Neural progenitor cell (in vitro differentiated cells): Measurements from ENCODE around the gene TSC2.

ENCODE experiments used
- EZH2phosphoT487 ChIP-seq: fragments of 200-600 bp; sonication (generic); IDR thresholded peaks from 2 replicates; pipeline ENCODE4 v1.6.1; 2017; ENCODE audit warnings: antibody characterized with exemption
- TF ChIP-seq, protein P1 (sequence below): fragments of 200-600 bp; sonication (generic); IDR thresholded peaks from 2 replicates; pipeline ENCODE4 v1.5.1; 2017; ENCODE audit warnings: antibody characterized with exemption, mild to moderate bottlenecking

DNA sequence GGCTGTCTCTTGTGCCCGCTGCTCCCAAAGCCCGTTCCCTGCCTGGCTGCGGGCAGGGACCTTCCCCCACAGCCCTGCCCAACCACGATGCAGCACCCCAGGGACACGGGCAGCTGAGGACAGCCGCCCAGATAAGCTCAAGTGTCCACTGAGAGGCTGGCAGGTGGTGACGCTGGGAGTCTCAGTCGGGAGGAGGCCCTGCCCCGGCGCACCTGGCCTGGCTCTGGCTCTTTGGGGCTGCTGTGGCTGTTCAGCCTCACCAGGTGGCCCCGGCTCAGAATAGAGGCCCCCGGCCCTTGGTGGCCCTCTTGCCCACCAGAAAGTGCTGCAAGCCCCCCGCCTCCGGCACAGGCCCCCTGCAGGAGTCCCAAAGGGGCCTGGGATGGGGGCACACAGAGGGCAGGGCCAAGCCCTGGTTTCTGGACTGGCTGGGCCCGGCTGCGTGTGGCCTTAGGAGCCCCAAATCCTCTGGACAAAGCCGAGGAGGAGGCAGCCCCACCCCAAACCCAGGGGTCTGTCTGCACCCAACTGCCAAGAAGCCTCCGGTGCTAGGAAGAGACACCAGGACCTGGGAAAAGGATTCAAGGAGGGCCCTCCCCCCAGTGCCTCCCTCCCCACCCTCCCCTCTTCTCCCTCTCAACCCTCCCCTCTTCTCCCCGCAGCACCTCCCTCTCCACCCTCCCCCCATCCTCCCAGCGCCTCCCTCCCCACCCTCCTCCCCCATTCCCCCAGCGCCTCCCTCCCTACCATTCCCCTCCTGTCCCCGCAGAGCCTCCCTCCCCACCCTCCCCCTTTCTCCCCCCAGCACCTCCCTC is 5.4 kb upstream of the TSC2 start:
- TF ChIP-seq EZH2phosphoT487 = no peak
- TF ChIP-seq, protein P1, sequence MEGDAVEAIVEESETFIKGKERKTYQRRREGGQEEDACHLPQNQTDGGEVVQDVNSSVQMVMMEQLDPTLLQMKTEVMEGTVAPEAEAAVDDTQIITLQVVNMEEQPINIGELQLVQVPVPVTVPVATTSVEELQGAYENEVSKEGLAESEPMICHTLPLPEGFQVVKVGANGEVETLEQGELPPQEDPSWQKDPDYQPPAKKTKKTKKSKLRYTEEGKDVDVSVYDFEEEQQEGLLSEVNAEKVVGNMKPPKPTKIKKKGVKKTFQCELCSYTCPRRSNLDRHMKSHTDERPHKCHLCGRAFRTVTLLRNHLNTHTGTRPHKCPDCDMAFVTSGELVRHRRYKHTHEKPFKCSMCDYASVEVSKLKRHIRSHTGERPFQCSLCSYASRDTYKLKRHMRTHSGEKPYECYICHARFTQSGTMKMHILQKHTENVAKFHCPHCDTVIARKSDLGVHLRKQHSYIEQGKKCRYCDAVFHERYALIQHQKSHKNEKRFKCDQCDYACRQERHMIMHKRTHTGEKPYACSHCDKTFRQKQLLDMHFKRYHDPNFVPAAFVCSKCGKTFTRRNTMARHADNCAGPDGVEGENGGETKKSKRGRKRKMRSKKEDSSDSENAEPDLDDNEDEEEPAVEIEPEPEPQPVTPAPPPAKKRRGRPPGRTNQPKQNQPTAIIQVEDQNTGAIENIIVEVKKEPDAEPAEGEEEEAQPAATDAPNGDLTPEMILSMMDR = no peak
